Measurements from ENCODE around the gene CLRN2.
"Not testable (repeated sequence)": the region's sequence is repeated elsewhere in the genome, so short reads cannot be mapped to it uniquely, and the experiment has no call there.

- TF ChIP-seq, protein P1, sequence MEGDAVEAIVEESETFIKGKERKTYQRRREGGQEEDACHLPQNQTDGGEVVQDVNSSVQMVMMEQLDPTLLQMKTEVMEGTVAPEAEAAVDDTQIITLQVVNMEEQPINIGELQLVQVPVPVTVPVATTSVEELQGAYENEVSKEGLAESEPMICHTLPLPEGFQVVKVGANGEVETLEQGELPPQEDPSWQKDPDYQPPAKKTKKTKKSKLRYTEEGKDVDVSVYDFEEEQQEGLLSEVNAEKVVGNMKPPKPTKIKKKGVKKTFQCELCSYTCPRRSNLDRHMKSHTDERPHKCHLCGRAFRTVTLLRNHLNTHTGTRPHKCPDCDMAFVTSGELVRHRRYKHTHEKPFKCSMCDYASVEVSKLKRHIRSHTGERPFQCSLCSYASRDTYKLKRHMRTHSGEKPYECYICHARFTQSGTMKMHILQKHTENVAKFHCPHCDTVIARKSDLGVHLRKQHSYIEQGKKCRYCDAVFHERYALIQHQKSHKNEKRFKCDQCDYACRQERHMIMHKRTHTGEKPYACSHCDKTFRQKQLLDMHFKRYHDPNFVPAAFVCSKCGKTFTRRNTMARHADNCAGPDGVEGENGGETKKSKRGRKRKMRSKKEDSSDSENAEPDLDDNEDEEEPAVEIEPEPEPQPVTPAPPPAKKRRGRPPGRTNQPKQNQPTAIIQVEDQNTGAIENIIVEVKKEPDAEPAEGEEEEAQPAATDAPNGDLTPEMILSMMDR (IDR thresholded peaks at IDR 0.05; ENCODE audit: insufficient read depth, low read depth, low read length), result not testable (repeated sequence)
- TF ChIP-seq EZH2 (IDR thresholded peaks at IDR 0.05; ENCODE audit: insufficient read depth, low read length), result not testable (repeated sequence)
These were observed 60.2 kb downstream of the CLRN2 start for GRCh38 chr4:17575177-17575576.
